Ascending aorta (tissue), 2 donors: ENCODE data around the gene BOD1L1. TPM values are rescaled to one million over a fixed set of nuclear protein-coding genes. Genes with fewer than 3 reads are reported as not detected.

Source experiments
- DNase-seq, 2 donors: peaks; one replicate each; pipeline ENCODE4 v3.0.0-alpha.2; 2019; ENCODE audit warnings: low spot score in 2 of 2
- H3K27ac ChIP-seq, 2 donors: fragments of 200-600 bp; sonication (generic); one replicate each; pipeline ENCODE4 v1.5.1; 2016 to 2017; ENCODE audit warnings: mild to moderate bottlenecking in 1 of 2
- H3K27me3 ChIP-seq: fragments of 200-600 bp; sonication (generic); one replicate; pipeline ENCODE4 v1.5.1; 2017
- H3K36me3 ChIP-seq, 2 donors: fragments of 200-600 bp; sonication (generic); one replicate each; pipeline ENCODE4 v1.5.1; 2016
- H3K4me1 ChIP-seq, 2 donors: fragments of 200-600 bp; sonication (generic); one replicate each; pipeline ENCODE4 v1.5.1; 2016 to 2017; ENCODE audit warnings: mild to moderate bottlenecking in 1 of 2
- H3K4me3 ChIP-seq, 2 donors: fragments of 200-600 bp; sonication (generic); one replicate each; pipeline ENCODE4 v1.5.1; 2016 to 2017; ENCODE audit warnings: mild to moderate bottlenecking in 1 of 2
- H3K9me3 ChIP-seq, 2 donors: fragments of 200-600 bp; sonication (generic); one replicate each; pipeline ENCODE4 v1.5.1; 2016
- intact Hi-C: fragments of 100-400 bp; cut with DNase I; formaldehyde crosslinking; loops from one replicate; pipeline ENCODE4 v1.15.1; 2023
- total RNA-seq: library from RNA; depleted of rRNA; stranded (reverse); fragments of >200 nt; gene quantifications from one replicate; pipeline ENCODE4 v1.1.0, GENCODE V29; 2016
- TF ChIP-seq, protein P1 (sequence below), 3 experiments: fragments of 200-600 bp in 2 of 3; fragments of 450-650 bp in 1 of 3; sonication (generic) in 2 of 3; IDR thresholded peaks; one replicate each; pipeline ENCODE4 v1.5.1; 2016 to 2019; ENCODE audit warnings: antibody characterized with exemption in 3 of 3, mild to moderate bottlenecking in 1 of 3, moderate library complexity in 1 of 3

The BOD1L1 gene
- total RNA-seq, 1 donor from 2014 or later = 8.4 TPM

DNA sequence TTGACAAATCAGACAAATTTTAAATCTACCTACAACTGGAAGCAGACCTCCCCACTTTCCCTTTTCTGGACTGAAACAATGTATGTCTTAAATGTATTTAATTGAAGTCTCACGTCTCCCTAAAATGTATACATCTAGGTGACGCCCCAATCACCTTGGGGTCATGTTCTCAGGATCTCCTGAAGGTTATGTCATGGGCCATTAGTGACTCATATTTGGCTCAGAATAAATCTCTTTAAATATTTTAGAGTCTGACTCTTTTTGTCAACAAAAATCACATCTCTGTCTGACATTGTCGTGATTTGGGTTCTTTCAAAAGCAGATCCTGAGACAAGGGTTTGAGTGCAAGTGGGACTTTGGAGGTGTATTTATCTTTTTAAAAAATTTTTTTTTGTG, 26.2 kb upstream of the BOD1L1 start:
- TF ChIP-seq, protein P1, sequence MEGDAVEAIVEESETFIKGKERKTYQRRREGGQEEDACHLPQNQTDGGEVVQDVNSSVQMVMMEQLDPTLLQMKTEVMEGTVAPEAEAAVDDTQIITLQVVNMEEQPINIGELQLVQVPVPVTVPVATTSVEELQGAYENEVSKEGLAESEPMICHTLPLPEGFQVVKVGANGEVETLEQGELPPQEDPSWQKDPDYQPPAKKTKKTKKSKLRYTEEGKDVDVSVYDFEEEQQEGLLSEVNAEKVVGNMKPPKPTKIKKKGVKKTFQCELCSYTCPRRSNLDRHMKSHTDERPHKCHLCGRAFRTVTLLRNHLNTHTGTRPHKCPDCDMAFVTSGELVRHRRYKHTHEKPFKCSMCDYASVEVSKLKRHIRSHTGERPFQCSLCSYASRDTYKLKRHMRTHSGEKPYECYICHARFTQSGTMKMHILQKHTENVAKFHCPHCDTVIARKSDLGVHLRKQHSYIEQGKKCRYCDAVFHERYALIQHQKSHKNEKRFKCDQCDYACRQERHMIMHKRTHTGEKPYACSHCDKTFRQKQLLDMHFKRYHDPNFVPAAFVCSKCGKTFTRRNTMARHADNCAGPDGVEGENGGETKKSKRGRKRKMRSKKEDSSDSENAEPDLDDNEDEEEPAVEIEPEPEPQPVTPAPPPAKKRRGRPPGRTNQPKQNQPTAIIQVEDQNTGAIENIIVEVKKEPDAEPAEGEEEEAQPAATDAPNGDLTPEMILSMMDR (IDR thresholded peaks at IDR 0.05) = no peak
- peak overlapping the region in 1 of 2 donors; percentile 22 for H3K27ac ChIP-seq

DNA sequence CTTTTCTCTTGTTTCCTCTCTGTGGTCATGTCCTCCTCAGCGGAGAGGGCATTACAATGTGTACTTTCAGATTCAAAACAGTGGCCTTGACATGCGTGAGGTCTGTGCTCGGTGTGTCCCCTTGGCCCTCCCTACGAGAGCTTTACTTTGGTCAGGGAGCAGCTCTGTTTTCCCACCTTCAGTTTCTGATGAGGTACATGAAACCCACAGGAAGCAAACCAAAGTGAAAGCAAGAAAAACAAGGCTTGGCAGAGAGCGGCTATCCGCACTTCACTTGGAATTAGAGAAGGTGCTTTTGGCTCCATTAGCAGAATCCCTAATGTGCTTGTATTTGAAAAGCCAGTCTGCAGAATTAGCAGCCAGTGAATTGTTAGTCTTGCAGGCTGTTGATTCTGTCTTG, 19.5 kb upstream of the BOD1L1 start:
- H3K4me3 ChIP-seq = peak overlapping the region; percentile 12 to 32
- H3K9me3 ChIP-seq = no peaks in the 10 kb centered on the region
- H3K27ac ChIP-seq = no peak overlapping the region
- H3K27me3 ChIP-seq = no peaks in the 10 kb centered on the region
- intact Hi-C loops = no loop called here
- H3K36me3 ChIP-seq = no peaks in the 10 kb centered on the region
- no peak for DNase-seq
- H3K4me1 ChIP-seq = peaks cover 5 to 10% of the 10 kb centered on the region in 2 donors
- TF ChIP-seq, protein P1 (IDR thresholded peaks at IDR 0.05) = no peak

More for the DNA sequence above, 26.2 kb upstream of the BOD1L1 start:
- Histone ChIP-seq H3K4me1 (peaks cover 0 to 4% of the 10 kb centered on the region in 2 donors), H3K27me3 (no peaks in the 10 kb centered on the region), H3K36me3 (no peaks in the 10 kb centered on the region), H3K9me3 (no peaks in the 10 kb centered on the region), H3K4me3 (peak overlapping the region; percentile 61 to 66)
- intact Hi-C loops = loop anchor here (2.0 to 10.0 kb wide), 2 partner anchors 27 to 1351 kb away; partner anchors contain the start of genes BOD1L1 and CPEB2
- DNase-seq = no peak

DNA sequence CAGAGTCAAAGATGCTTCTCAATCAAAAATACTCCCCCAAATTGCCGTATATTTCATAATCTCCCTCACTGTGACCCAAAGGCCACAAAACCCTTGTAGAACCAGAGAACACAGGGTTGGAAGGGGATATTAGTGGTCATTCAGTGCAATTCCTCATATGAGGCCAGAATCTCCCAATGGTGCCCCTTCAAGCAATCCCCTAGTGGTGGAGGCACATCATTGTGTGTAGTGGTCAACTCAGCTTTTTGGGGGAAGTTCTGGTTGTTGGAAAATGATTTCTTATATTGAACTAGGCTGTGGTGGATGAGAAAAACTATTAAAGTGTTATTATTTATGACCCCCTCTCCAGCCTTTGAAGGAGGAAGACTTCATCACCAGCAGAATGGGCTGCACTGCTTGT, 17.6 kb upstream of the BOD1L1 start:
- no peak overlapping the region for H3K27ac ChIP-seq
- H3K4me1 ChIP-seq = peaks cover 8 to 20% of the 10 kb centered on the region in 2 donors
- no peaks in the 10 kb centered on the region for H3K9me3 ChIP-seq
- no peak overlapping the region for H3K4me3 ChIP-seq
- intact Hi-C loops = no loop called here
- TF ChIP-seq, protein P1 (IDR thresholded peaks at IDR 0.05) = no peak
- H3K27me3 ChIP-seq = no peaks in the 10 kb centered on the region
- no peaks in the 10 kb centered on the region for H3K36me3 ChIP-seq
- no peak for DNase-seq

DNA sequence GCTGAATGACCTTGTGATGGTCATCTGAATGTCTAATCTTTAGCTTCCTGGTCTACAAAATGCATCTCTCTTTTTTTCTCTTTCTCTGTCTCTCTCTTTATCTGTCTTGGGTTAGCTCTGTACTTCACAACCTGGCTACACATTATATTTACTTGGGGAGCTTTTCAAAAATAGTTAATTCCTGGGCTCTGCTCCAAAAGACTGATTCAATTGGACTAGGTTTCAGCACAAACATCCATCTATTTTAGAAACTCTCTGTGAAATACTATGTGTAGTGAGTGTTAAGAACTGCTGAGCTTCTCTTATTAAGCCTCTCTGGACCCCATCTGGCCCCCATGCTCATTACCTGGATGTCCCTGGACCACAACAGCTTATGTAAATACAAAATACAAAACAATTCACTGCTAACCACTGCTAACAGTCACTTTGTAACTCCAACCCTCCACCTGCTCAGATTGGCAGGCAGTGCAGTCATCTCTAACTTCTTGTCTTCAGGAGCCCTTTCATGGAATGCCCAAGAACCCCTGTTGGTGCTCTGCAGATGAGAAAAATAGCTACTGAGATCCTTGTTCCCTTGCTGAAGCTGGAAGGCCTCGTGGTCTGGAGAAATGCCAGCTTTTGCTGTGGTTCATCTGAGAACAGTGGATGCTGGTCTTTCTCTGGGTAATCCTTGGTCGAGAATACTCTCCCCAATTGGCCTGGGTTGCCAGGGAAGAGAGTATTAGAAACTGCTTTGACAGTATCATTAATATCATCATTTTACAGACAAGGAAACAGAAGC, 14.8 kb upstream of the BOD1L1 start:
- no peaks in the 10 kb centered on the region for H3K36me3 ChIP-seq
- intact Hi-C loops = no loop called here
- TF ChIP-seq, protein P1 (IDR thresholded peaks at IDR 0.05) = no peak
- no peaks in the 10 kb centered on the region for H3K9me3 ChIP-seq
- no peaks in the 10 kb centered on the region for H3K27me3 ChIP-seq
- H3K4me3 ChIP-seq = no peak overlapping the region
- peaks cover 8 to 20% of the 10 kb centered on the region in 2 donors for H3K4me1 ChIP-seq
- no peak for DNase-seq
- peak overlapping the region; percentile 73 for H3K27ac ChIP-seq

DNA sequence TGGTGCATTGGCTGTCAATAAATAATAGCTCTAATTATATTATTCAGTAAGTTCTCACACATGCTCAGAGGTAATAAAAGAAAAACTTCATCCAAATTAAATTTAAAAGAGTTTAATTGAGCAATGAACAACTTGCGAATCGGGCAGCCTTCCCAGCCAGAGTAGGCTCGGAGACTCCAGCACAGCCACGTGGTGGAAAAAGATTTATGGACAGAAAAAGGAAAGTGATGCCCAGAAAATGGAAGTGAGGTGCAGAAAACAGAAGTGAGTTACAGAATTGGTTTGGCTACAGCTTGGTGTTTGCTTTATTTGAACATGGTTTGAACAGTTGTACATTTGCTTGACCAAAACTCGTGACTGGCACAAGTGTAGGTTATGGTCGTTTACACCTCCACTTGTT, 13.6 kb upstream of the BOD1L1 start:
- Histone ChIP-seq H3K4me3 (no peak overlapping the region), H3K27ac (peak overlapping the region in 1 of 2 donors; percentile 73), H3K27me3 (no peaks in the 10 kb centered on the region), H3K9me3 (no peaks in the 10 kb centered on the region), H3K36me3 (no peaks in the 10 kb centered on the region), H3K4me1 (peaks cover 8 to 16% of the 10 kb centered on the region in 2 donors)
- TF ChIP-seq, protein P1 (IDR thresholded peaks at IDR 0.05) = no peak
- no peak for DNase-seq
- intact Hi-C loops = no loop called here
